NAMALWA (cell line): ENCODE results near the gene CAV2.

Source experiments
- DNase-seq: peaks from one replicate; pipeline ENCODE4 v3.0.0-alpha.2; 2015; ENCODE audit warnings: low spot score

CAV2 gene

DNA sequence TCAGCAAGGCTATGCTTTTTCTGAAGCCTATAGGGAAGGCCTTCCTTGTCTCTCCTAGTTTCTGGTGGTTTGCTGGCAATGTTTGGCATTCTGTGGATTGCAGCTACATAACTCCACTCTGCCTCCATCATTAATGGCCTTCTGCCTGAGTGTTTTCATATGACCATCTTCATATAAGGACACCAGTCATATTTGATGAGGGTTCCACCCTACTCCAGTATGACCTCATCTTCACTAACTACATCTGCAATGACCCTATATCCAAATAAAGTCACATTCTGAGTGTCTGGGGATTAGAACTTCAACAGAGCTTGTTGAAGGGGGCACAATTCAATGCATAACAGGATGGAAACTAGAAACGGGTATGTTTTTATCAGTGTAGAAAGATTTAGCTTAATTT is 47.4 kb downstream of the CAV2 start:
- no peak for DNase-seq

- no peak for DNase-seq
Observed at GRCh38 chr7:116547347-116547746, 47.8 kb downstream of the CAV2 start.

GRCh38 chr7:116548506-116548905 is 49.0 kb downstream of the CAV2 start:
- no peak for DNase-seq

DNA sequence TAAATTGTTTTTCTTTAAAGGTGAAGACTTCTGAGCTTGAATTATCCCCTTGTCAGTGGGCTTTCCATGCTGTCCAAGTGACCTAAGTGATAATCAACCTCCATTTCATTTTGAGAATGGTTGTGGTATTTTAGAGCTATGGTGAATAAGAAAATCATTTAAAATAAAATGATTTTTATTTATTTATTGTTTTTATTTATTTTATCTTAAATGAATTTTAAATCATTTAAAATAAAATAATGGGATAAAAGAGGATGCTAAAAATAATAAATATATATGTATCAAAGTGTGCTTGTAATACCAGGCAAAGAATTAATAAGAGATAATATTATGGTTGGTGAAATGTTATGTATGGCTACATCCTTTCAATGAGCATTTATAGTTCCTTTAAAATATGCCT is 49.8 kb downstream of the CAV2 start:
- no peak for DNase-seq

DNA sequence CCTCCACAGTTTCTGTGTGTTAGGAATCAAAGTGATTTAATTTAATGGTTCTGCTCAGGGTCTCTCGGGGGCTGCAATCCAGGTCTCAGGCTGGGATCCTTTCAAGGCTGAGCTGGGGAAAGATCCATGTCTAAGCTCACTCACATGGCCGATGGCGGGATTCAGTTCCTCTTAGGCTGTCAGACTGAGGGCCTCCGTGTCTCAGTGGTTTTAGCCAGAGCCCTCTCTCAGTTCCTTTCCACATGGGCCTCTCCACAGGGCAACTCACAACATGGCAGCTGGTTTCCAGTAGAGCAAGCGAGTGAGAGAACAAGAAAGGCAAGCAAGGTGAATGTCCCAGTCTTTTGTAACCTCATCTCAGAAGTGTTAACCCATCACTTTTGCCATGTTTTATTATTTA is 52.2 kb downstream of the CAV2 start:
- no peak for DNase-seq

- DNase-seq, result peak; percentile 13
Observed at GRCh38 chr7:116552602-116553001, 53.1 kb downstream of the CAV2 start.

DNA sequence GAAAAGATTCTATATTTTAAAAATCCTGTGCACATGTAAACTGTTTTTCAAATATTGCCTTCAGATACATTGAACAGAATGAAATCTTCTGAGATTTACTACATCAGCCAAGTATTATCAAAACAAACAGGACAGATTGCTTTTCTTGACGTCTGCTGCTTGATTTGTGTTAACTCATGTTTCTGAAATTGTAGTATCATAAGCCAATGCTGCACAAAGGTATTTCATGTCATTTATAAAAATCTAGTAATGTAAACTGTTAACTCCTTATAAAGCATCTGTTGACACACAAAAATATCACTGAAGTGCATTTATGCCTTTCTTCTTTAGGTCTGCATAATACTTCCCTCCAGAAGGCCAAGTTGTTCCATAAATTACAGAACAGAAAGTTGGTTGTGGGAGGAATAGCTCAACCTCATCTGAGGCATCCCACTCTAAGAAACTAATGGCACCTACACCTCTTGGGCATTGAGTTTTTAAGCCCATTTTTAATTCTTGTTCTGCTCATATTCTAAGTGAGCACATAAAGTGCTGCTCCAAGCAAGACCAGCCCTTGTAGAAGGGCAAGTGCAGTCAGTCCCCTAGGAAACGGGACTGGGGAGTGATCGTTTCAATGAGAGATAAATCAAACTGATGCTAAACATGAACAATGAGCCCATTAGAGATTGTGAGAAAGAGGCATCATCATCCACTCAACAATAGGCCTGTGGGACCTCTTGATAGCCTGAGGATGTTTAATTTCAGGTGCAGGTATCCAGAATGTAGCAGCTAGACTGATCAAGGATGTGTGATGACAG is 53.8 kb downstream of the CAV2 start:
- DNase-seq, result no peak

DNA sequence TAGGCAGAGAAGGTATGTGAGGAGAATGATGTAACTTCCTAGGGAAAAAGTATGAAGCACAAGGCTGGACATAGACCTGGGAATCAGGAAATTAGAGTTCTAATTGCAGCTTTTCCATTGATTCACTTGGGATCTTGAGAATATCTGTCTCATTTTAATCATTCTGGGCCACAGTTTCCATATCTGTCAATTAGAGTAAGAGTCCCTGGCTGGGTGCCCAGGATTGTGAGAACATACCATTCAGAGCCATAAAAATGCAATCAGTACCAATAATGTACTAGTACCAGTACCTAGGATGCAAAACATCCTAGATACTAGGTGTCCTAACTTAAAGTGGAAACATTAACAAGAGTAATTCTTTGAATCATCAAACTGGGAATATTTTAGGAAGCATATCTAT is 54.9 kb downstream of the CAV2 start:
- DNase-seq, result no peak

DNA sequence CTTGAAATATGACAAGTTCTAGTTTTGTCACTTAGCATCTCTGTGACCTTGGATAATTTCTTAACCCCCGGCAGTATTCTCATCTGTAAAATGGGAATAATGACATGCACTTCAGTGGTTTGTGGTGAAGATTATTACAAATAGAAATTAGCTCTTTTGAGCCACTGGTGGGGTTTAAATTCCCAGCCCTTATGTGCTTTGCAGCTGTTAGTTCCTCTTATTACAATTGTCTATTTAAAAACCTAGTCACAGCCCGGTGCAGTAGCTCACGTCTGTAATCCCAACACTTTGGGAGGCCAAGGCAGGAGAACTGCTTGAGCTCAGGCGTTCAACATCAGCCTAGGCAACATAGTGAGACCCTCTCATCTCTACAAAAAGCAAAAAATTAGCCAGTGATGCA is 55.4 kb downstream of the CAV2 start:
- DNase-seq, result no peak

- DNase-seq, result no peak
Observed at GRCh38 chr7:116557066-116557585, 57.6 kb downstream of the CAV2 start.

GRCh38 chr7:116557901-116558300 is 58.4 kb downstream of the CAV2 start:
- DNase-seq, result no peak
